ENCODE measurements around the gene LIPC. TPM values are rescaled to one million over a fixed set of nuclear protein-coding genes. Genes with fewer than 3 reads are reported as not detected.

LIPC gene
- total RNA-seq, 2 experiments from 2014 or later: 0.30 to 0.50 TPM

- peak; percentile 17 for DNase-seq
- H3K4me3 Mint-ChIP-seq: no peak overlapping the region
- H3K9me3 Mint-ChIP-seq (ENCODE audit: low read depth): no peaks in the 10 kb centered on the region
- peak; percentile 66 for ATAC-seq
- H3K27me3 Mint-ChIP-seq: no peaks in the 10 kb centered on the region
- ChIA-PET CTCF (no interaction called here), POLR2A (no interaction called here)
- peaks cover 18% of the 10 kb centered on the region for H3K4me1 Mint-ChIP-seq
- no peaks in the 10 kb centered on the region for H3K36me3 Mint-ChIP-seq (ENCODE audit: low read depth)
- intact Hi-C loops (cut with DNase I, micrococcal nuclease): no loop called here
- H3K27ac Mint-ChIP-seq: no peak overlapping the region
These were observed 7.8 kb upstream of the LIPC start for GRCh38 chr15:58423831-58424608.

GRCh38 chr15:58424722-58425121, 7.1 kb upstream of the LIPC start:
- POLR2A ChIA-PET: no interaction called here
- intact Hi-C loops (cut with DNase I, micrococcal nuclease): no loop called here
- Mint-ChIP-seq H3K27me3 (no peaks in the 10 kb centered on the region), H3K4me3 (no peak overlapping the region), H3K4me1 (peaks cover 18% of the 10 kb centered on the region), H3K9me3 (ENCODE audit: low read depth) (no peaks in the 10 kb centered on the region), H3K36me3 (ENCODE audit: low read depth) (no peaks in the 10 kb centered on the region), H3K27ac (no peak overlapping the region)
- DNase-seq (no peak), ATAC-seq (no peak)
- CTCF ChIA-PET: no interaction called here

GRCh38 chr15:58425185-58425584, 6.6 kb upstream of the LIPC start:
- ChIA-PET CTCF (interaction anchor here (0.6 kb wide), 1 partner anchor 156 kb away, joined by 3 read pairs; no protein-coding TSS in a partner anchor), POLR2A (no interaction called here)
- Mint-ChIP-seq H3K4me3 (no peak overlapping the region), H3K4me1 (peaks cover 16% of the 10 kb centered on the region), H3K27ac (no peak overlapping the region), H3K36me3 (ENCODE audit: low read depth) (no peaks in the 10 kb centered on the region), H3K27me3 (no peaks in the 10 kb centered on the region), H3K9me3 (ENCODE audit: low read depth) (no peaks in the 10 kb centered on the region)
- intact Hi-C loops (cut with DNase I, micrococcal nuclease): no loop called here
- DNase-seq (no peak), ATAC-seq (no peak)

GRCh38 chr15:58425834-58426233, 6.0 kb upstream of the LIPC start:
- ChIA-PET CTCF (interaction anchor here (0.6 kb wide), 1 partner anchor 156 kb away, joined by 3 read pairs; no protein-coding TSS in a partner anchor), POLR2A (no interaction called here)
- DNase-seq (no peak), ATAC-seq (no peak)
- intact Hi-C loops (cut with DNase I, micrococcal nuclease): no loop called here
- Mint-ChIP-seq H3K27ac (no peak overlapping the region), H3K27me3 (no peaks in the 10 kb centered on the region), H3K9me3 (ENCODE audit: low read depth) (no peaks in the 10 kb centered on the region), H3K4me1 (peaks cover 9% of the 10 kb centered on the region), H3K36me3 (ENCODE audit: low read depth) (no peaks in the 10 kb centered on the region), H3K4me3 (no peak overlapping the region)

- ATAC-seq (no peak), DNase-seq (no peak)
- Mint-ChIP-seq H3K9me3 (ENCODE audit: low read depth) (no peaks in the 10 kb centered on the region), H3K27ac (no peak overlapping the region), H3K4me3 (no peak overlapping the region), H3K27me3 (no peaks in the 10 kb centered on the region), H3K36me3 (ENCODE audit: low read depth) (no peaks in the 10 kb centered on the region), H3K4me1 (peaks cover 7% of the 10 kb centered on the region)
- ChIA-PET CTCF (no interaction called here), POLR2A (no interaction called here)
- intact Hi-C loops (cut with DNase I, micrococcal nuclease): no loop called here
These were observed 5.3 kb upstream of the LIPC start for GRCh38 chr15:58426501-58426900.

GRCh38 chr15:58427987-58428386, 3.8 kb upstream of the LIPC start:
- DNase-seq (no peak), ATAC-seq (no peak)
- Mint-ChIP-seq H3K27me3 (no peaks in the 10 kb centered on the region), H3K4me1 (peaks cover 5% of the 10 kb centered on the region), H3K9me3 (ENCODE audit: low read depth) (no peaks in the 10 kb centered on the region), H3K27ac (no peak overlapping the region), H3K4me3 (no peak overlapping the region), H3K36me3 (ENCODE audit: low read depth) (no peaks in the 10 kb centered on the region)
- ChIA-PET POLR2A (no interaction called here), CTCF (no interaction called here)
- intact Hi-C loops (cut with DNase I, micrococcal nuclease): no loop called here

GRCh38 chr15:58430224-58430787, 1.5 kb upstream of the LIPC start:
- Mint-ChIP-seq H3K27me3 (no peaks in the 10 kb centered on the region), H3K27ac (no peak overlapping the region), H3K4me3 (no peak overlapping the region), H3K9me3 (ENCODE audit: low read depth) (no peaks in the 10 kb centered on the region), H3K4me1 (no peaks in the 10 kb centered on the region), H3K36me3 (ENCODE audit: low read depth) (no peaks in the 10 kb centered on the region)
- DNase-seq (no peak), ATAC-seq (no peak)
- POLR2A ChIA-PET: no interaction called here
- intact Hi-C loops (cut with DNase I, micrococcal nuclease): no loop called here
- CTCF ChIA-PET: no interaction called here

- H3K27me3 Mint-ChIP-seq: no peaks in the 10 kb centered on the region
These were observed 610 bp downstream of the LIPC start for GRCh38 chr15:58432401-58432800.

GRCh38 chr15:58433597-58434333, 2.0 kb downstream of the LIPC start:
- POLR2A ChIA-PET: no interaction called here
- Mint-ChIP-seq H3K4me1 (no peaks in the 10 kb centered on the region), H3K27ac (no peak overlapping the region), H3K4me3 (no peak overlapping the region), H3K36me3 (ENCODE audit: low read depth) (no peaks in the 10 kb centered on the region), H3K27me3 (no peaks in the 10 kb centered on the region), H3K9me3 (ENCODE audit: low read depth) (no peaks in the 10 kb centered on the region)
- intact Hi-C loops (cut with DNase I, micrococcal nuclease): no loop called here
- DNase-seq (no peak), ATAC-seq (no peak)
- CTCF ChIA-PET: no interaction called here

More at GRCh38 chr15:58432401-58432800, 610 bp downstream of the LIPC start:
- no peaks in the 10 kb centered on the region for H3K9me3 Mint-ChIP-seq (ENCODE audit: low read depth)
- ChIA-PET CTCF (no interaction called here), POLR2A (no interaction called here)
- no peak overlapping the region for H3K4me3 Mint-ChIP-seq
- intact Hi-C loops (cut with DNase I, micrococcal nuclease): no loop called here
- no peak for DNase-seq
- no peaks in the 10 kb centered on the region for H3K4me1 Mint-ChIP-seq
- H3K36me3 Mint-ChIP-seq (ENCODE audit: low read depth): no peaks in the 10 kb centered on the region
- H3K27ac Mint-ChIP-seq: no peak overlapping the region
- ATAC-seq: no peak

GRCh38 chr15:58434334-58434875, 2.6 kb downstream of the LIPC start:
- H3K4me1 Mint-ChIP-seq: no peaks in the 10 kb centered on the region
- no peak overlapping the region for H3K27ac Mint-ChIP-seq
- no peaks in the 10 kb centered on the region for H3K27me3 Mint-ChIP-seq
- no peaks in the 10 kb centered on the region for H3K9me3 Mint-ChIP-seq (ENCODE audit: low read depth)
- intact Hi-C loops (cut with DNase I, micrococcal nuclease): no loop called here
- CTCF ChIA-PET: no interaction called here
- DNase-seq: no peak
- POLR2A ChIA-PET: no interaction called here
- no peak for ATAC-seq
- no peak overlapping the region for H3K4me3 Mint-ChIP-seq
- no peaks in the 10 kb centered on the region for H3K36me3 Mint-ChIP-seq (ENCODE audit: low read depth)

- intact Hi-C loops (cut with DNase I, micrococcal nuclease): no loop called here
- no peak overlapping the region for H3K4me3 Mint-ChIP-seq
- no peaks in the 10 kb centered on the region for H3K36me3 Mint-ChIP-seq (ENCODE audit: low read depth)
- H3K9me3 Mint-ChIP-seq (ENCODE audit: low read depth): no peaks in the 10 kb centered on the region
- H3K27ac Mint-ChIP-seq: no peak overlapping the region
- ATAC-seq (no peak), DNase-seq (no peak)
- ChIA-PET CTCF (interaction anchor here (0.9 kb wide), 1 partner anchor 14 kb away, joined by 3 read pairs; no protein-coding TSS in a partner anchor), POLR2A (no interaction called here)
- H3K4me1 Mint-ChIP-seq: peaks cover 13% of the 10 kb centered on the region
- H3K27me3 Mint-ChIP-seq: no peaks in the 10 kb centered on the region
These were observed 4.8 kb downstream of the LIPC start for GRCh38 chr15:58436552-58436951.
